H1 (cell line): ENCODE measurements around the gene CSF3. TPM values are rescaled to one million over a fixed set of nuclear protein-coding genes. Genes with fewer than 3 reads are reported as not detected.

Source experiments
- CTCF ChIA-PET: fragments of 300-600 bp; sonication (Branson Sonifier 250); formaldehyde crosslinking; loops from one replicate; lab custom pipeline; 2021; ENCODE audit not compliant: partially characterized antibody; lab: Charles Lee
- POLR2A ChIA-PET: fragments of 300-600 bp; sonication (Branson Sonifier 250); formaldehyde crosslinking; loops from one replicate; lab custom pipeline; 2021; ENCODE audit warnings: inconsistent platforms; ENCODE audit not compliant: partially characterized antibody; lab: Charles Lee
- DNase-seq, 2 experiments: peaks; one replicate each; pipeline versions ENCODE4 v3.0.0 to v3.0.0-alpha.2; 2010 to 2022; ENCODE audit warnings: low spot score in 2 of 2, low read depth in 1 of 2, mixed read lengths in 1 of 2
- FAIRE-seq: peaks from 2 replicates; lab custom pipeline; 2011; peaks lifted over from hg19 to GRCh38; lab: Jason Lieb, UNC
- H2AFZ ChIP-seq: 2 replicates; pipeline ENCODE4 v1.8.1; 2012; ENCODE audit warnings: low read length, inconsistent platforms
- H2AK5ac ChIP-seq: 2 replicates; pipeline ENCODE4 v1.6.1; 2013; ENCODE audit warnings: low read depth, low read length
- H2BK120ac ChIP-seq: replicated peaks from 2 replicates; pipeline ENCODE3; 2013; ENCODE audit warnings: low read depth, low read length, inconsistent platforms
- H2BK12ac ChIP-seq: 2 replicates; pipeline ENCODE4 v1.6.1; 2013; ENCODE audit warnings: low read depth, low read length
- H2BK15ac ChIP-seq: 2 replicates; pipeline ENCODE4 v1.6.1; 2013; ENCODE audit warnings: low read length
- H2BK20ac ChIP-seq: 2 replicates; pipeline ENCODE4 v1.6.1; 2013; ENCODE audit warnings: low read length
- H2BK5ac ChIP-seq: 2 replicates; pipeline ENCODE4 v1.6.1; 2013; ENCODE audit warnings: low read depth, low read length
- H3K14ac ChIP-seq: 2 replicates; pipeline ENCODE4 v1.6.1; 2013; ENCODE audit warnings: inconsistent platforms; ENCODE audit not compliant: insufficient read length
- H3K18ac ChIP-seq: 2 replicates; pipeline ENCODE4 v1.6.1; 2013; ENCODE audit warnings: low read length; ENCODE audit errors: extremely low read depth
- H3K23ac ChIP-seq: 2 replicates; pipeline ENCODE4 v1.6.1; 2013; ENCODE audit warnings: inconsistent platforms; ENCODE audit not compliant: insufficient read length
- H3K23me2 ChIP-seq: 2 replicates; pipeline ENCODE4 v1.6.1; 2013; ENCODE audit warnings: low read depth, low read length
- H3K27ac ChIP-seq: 2 replicates; pipeline ENCODE4 v1.6.1; 2011; ENCODE audit warnings: low read depth, low read length, inconsistent platforms
- H3K27me3 ChIP-seq, 4 experiments: replicated peaks in 1 of 4; 1 replicate in 1 of 4; 2 replicates in 3 of 4; pipeline versions ENCODE4 v1.6.1 to v1.8.1; 2011 to 2013; ENCODE audit warnings: low read length in 3 of 4, mild to moderate bottlenecking in 3 of 4, inconsistent platforms in 2 of 4, mixed read lengths in 2 of 4, moderate library complexity in 1 of 4; ENCODE audit not compliant: control insufficient read depth in 3 of 4, insufficient read depth in 3 of 4; ENCODE audit errors: extremely low read depth in 1 of 4
- H3K36me3 ChIP-seq, 4 experiments: 2 replicates each; pipeline versions ENCODE4 v1.6.1 to v1.8.1; 2011 to 2013; ENCODE audit warnings: mild to moderate bottlenecking in 4 of 4, low read length in 3 of 4, moderate library complexity in 2 of 4, control low read depth in 1 of 4, inconsistent platforms in 1 of 4; ENCODE audit not compliant: insufficient read depth in 4 of 4, control insufficient read depth in 2 of 4
- H3K4ac ChIP-seq: replicated peaks from 2 replicates; pipeline ENCODE3; 2013; ENCODE audit warnings: low read length, low read depth, mixed read lengths, inconsistent platforms; ENCODE audit not compliant: insufficient read length
- H3K4me1 ChIP-seq, 4 experiments: replicated peaks in 1 of 4; 1 replicate in 1 of 4; 2 replicates in 3 of 4; pipeline versions ENCODE4 v1.6.1 to v1.8.1; 2011 to 2013; ENCODE audit warnings: low read length in 3 of 4, inconsistent platforms in 2 of 4, mixed read lengths in 1 of 4; ENCODE audit not compliant: insufficient read depth in 4 of 4, control insufficient read depth in 3 of 4
- H3K4me2 ChIP-seq, 2 experiments: 2 replicates each; pipeline versions ENCODE4 v1.6.1 to v1.8.1; 2011 to 2013; ENCODE audit warnings: low read depth in 2 of 2, low read length in 2 of 2, control low read depth in 1 of 2, inconsistent platforms in 1 of 2, mild to moderate bottlenecking in 1 of 2; ENCODE audit not compliant: insufficient read depth in 1 of 2
- H3K4me3 ChIP-seq, 4 experiments: fragments of 200-600, 300-600 bp in 1 of 4; sonication (generic), shearing (Covaris generic), sonication (Bioruptor Twin) in 1 of 4; 2 replicates each; pipeline versions ENCODE4 v1.5.1 to v1.8.1; 2011 to 2016; ENCODE audit warnings: low read length in 4 of 4, low read depth in 3 of 4, control low read depth in 2 of 4, inconsistent platforms in 2 of 4, mild to moderate bottlenecking in 2 of 4, mixed read lengths in 1 of 4, moderate library complexity in 1 of 4; ENCODE audit not compliant: insufficient read depth in 2 of 4; ENCODE audit errors: extremely low read depth in 1 of 4
- H3K56ac ChIP-seq: replicated peaks from 2 replicates; pipeline ENCODE3; 2013; ENCODE audit warnings: low read depth, mild to moderate bottlenecking, mixed read lengths, low read length, inconsistent platforms; ENCODE audit not compliant: insufficient read length
- H3K79me1 ChIP-seq: 2 replicates; pipeline ENCODE4 v1.6.1; 2013; ENCODE audit warnings: low read depth, low read length, control low read depth
- H3K79me2 ChIP-seq, 2 experiments: 2 replicates each; pipeline versions ENCODE4 v1.6.1 to v1.8.1; 2012 to 2013; ENCODE audit warnings: low read length in 2 of 2, mild to moderate bottlenecking in 2 of 2, inconsistent platforms in 1 of 2; ENCODE audit not compliant: insufficient read depth in 2 of 2, control insufficient read depth in 1 of 2
- H3K9ac ChIP-seq, 4 experiments: replicated peaks in 1 of 4; 1 replicate in 1 of 4; 2 replicates in 3 of 4; pipeline versions ENCODE4 v1.6.1 to v1.8.1; 2011 to 2013; ENCODE audit warnings: low read depth in 3 of 4, low read length in 3 of 4, control low read depth in 2 of 4, mild to moderate bottlenecking in 2 of 4, moderate library complexity in 2 of 4, inconsistent platforms in 1 of 4; ENCODE audit errors: extremely low read depth in 1 of 4
- H3K9me3 ChIP-seq, 2 experiments: 2 replicates each; pipeline versions ENCODE4 v1.6.1 to v1.8.1; 2012 to 2013; ENCODE audit warnings: mild to moderate bottlenecking in 2 of 2, moderate library complexity in 2 of 2, control low read depth in 1 of 2, inconsistent platforms in 1 of 2, low read depth in 1 of 2, low read length in 1 of 2, mixed read lengths in 1 of 2; ENCODE audit not compliant: insufficient read depth in 2 of 2
- H4K20me1 ChIP-seq, 2 experiments: replicated peaks in 1 of 2; 2 replicates each; pipeline versions ENCODE3 to v1.8.1; 2011 to 2013; ENCODE audit warnings: inconsistent platforms in 2 of 2, low read length in 2 of 2, mild to moderate bottlenecking in 1 of 2; ENCODE audit not compliant: insufficient read depth in 2 of 2, control insufficient read depth in 1 of 2
- H4K5ac ChIP-seq: 2 replicates; pipeline ENCODE4 v1.6.1; 2013; ENCODE audit warnings: low read length, low read depth, mixed read lengths, inconsistent platforms; ENCODE audit not compliant: insufficient read length
- H4K8ac ChIP-seq: 2 replicates; pipeline ENCODE4 v1.8.0; 2013; ENCODE audit warnings: mild to moderate bottlenecking, moderate library complexity, low read length, inconsistent platforms; ENCODE audit not compliant: insufficient read depth; ENCODE audit errors: extremely low read depth
- H4K91ac ChIP-seq: replicated peaks from 2 replicates; pipeline ENCODE3; 2013; ENCODE audit warnings: low read length, mixed read lengths, inconsistent platforms; ENCODE audit not compliant: insufficient read length
- BCL11A ChIP-seq, 2 experiments: IDR thresholded peaks; one replicate each; pipeline ENCODE4 v1.6.1; 2011; ENCODE audit warnings: low read depth in 2 of 2, low read length in 2 of 2, mild to moderate bottlenecking in 2 of 2
- JUN ChIP-seq: IDR thresholded peaks from 2 replicates; pipeline ENCODE4 v1.6.1; 2011; ENCODE audit warnings: low read depth, mild to moderate bottlenecking, improper control_type of control experiment, low read length
- WGBS, 2 experiments: shearing (Covaris generic) in 1 of 2; methylation state at CpG; one replicate each; pipeline versions ENCODE4 v1.1.6 to v1.1.7; 2013 to 2015; ENCODE audit warnings: low lambda C conversion rate in 2 of 2, mixed read lengths in 2 of 2, inconsistent platforms in 1 of 2, low coverage in 1 of 2, missing lambda C conversion rate in 1 of 2; ENCODE audit not compliant: insufficient replicate concordance in 2 of 2, insufficient coverage in 1 of 2, insufficient read length in 1 of 2; ENCODE audit errors: extremely low coverage in 1 of 2, missing lambda C conversion rate in 1 of 2; 5-methylcytosine and 5-hydroxymethylcytosine counted together
- polyA plus RNA-seq, 7 experiments: library from polyadenylated mRNA; depleted of rRNA in 3 of 7; stranded (reverse) in 5 of 7; unstranded in 2 of 7; fragments of >200 nt in 5 of 7; fragments of 200-250 nt in 2 of 7; gene quantifications; 1 replicate in 5 of 7; 2 replicates in 1 of 7; 4 replicates in 1 of 7; pipeline versions ENCODE4 v1.2.1 to v1.2.3, GENCODE V29; 2011 to 2013; ENCODE audit warnings: missing spikeins in 2 of 7, mixed read lengths in 2 of 7
- total RNA-seq: library from RNA; stranded (reverse); fragmentation: NEBNext Ultra II Directional; extraction: Animal tissue kit (Norgen Biotek cat#: 25700); gene quantifications from 2 replicates; pipeline ENCODE4 v1.2.1, GENCODE V29; 2021

The CSF3 gene
- total and polyA plus RNA-seq, 2 of the 8 experiments (the other 6 are each of a cell fraction or from before 2014, with no cell fraction given): 0.03 TPM; not detected in 1

DNA sequence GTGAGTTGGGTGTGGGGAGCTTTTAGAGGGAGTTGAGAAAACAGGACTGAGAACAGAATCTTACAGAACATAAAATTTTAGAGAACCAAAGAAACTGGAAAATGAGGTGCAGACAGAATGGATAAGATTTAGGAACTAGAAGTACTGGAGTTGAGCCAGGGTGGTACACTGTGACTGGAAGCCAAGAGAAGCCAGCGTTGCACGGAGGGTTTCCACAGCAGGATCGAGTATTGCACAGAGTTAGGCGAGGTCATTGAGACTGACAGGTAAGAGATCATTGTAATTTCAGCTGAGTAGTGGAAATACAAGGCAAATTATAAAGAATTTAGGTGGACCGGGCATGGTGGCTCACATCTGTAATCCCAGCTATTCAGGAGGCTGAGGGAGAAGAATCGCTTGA is 45.9 kb upstream of the CSF3 start:
- Histone ChIP-seq H2BK12ac (no peak overlapping the region), H3K9ac (no peak overlapping the region), H3K18ac (no peak overlapping the region), H4K20me1 (no peaks in the 10 kb centered on the region), H3K4me3 (no peak overlapping the region), H2BK20ac (no peak overlapping the region), H3K79me1 (no peaks in the 10 kb centered on the region), H2AFZ (no peak overlapping the region), H3K14ac (no peak overlapping the region), H2AK5ac (no peak overlapping the region), H2BK15ac (no peak overlapping the region), H3K9me3 (no peaks in the 10 kb centered on the region), H3K23me2 (no peaks in the 10 kb centered on the region)
- TF ChIP-seq JUN: no peak
- no peak for TF ChIP-seq BCL11A (IDR thresholded peaks at IDR 0.05; ENCODE audit: low read depth in 2 of 2, low read length in 2 of 2)
- TF ChIP-seq, all 59 proteins: peak for 0
- FAIRE-seq (no peak), DNase-seq (no peak)
- H3K27me3 ChIP-seq: peaks cover 0 to 3% (median 1%) of the 10 kb centered on the region in 4 experiments; a peak in 3 of 7 replicates
- no peak overlapping the region for H3K27ac ChIP-seq
- no peak overlapping the region for H2BK5ac ChIP-seq
- H4K8ac ChIP-seq: no peak overlapping the region
- no peak overlapping the region for H4K5ac ChIP-seq
- CTCF ChIA-PET: interaction anchor here (1.0 to 11.9 kb wide), 4 partner anchors 9 to 30 kb away, joined by 3 to 96 read pairs (median 6); partner anchors contain the start of genes GSDMA and PSMD3
- no peak overlapping the region for H3K23ac ChIP-seq
- H3K56ac ChIP-seq: no peak overlapping the region
- no peaks in the 10 kb centered on the region for H3K79me2 ChIP-seq
- no peak overlapping the region for H2BK120ac ChIP-seq
- H3K4me1 ChIP-seq: no peaks in the 10 kb centered on the region
- H3K4ac ChIP-seq: no peak overlapping the region
- WGBS, 2 experiments: 83% methylated on average over 6 of the region's 6 CpGs; no CpG with 5 or more reads in 1 of the 2 experiments
- no peak overlapping the region for H3K4me2 ChIP-seq
- POLR2A ChIA-PET: interaction anchor here (1.2 kb wide), 1 partner anchor 11 kb away, joined by 6 read pairs; the partner anchor contains the start of gene PSMD3
- H4K91ac ChIP-seq: no peak overlapping the region
- H3K36me3 ChIP-seq: no peaks in the 10 kb centered on the region
